ENCODE measurements around the gene ERO1A. TPM values are rescaled to one million over a fixed set of nuclear protein-coding genes. Genes with fewer than 3 reads are reported as not detected.

Gene ERO1A
- total RNA-seq, 1 experiment from 2014 or later = 151 TPM

GRCh38 chr14:52733824-52734223 lies 38.5 kb upstream of the ERO1A start:
- H3K79me2 ChIP-seq (ENCODE audit: low read length) = peaks cover 71% of the 10 kb centered on the region
- CTCF ChIA-PET = interaction anchor here (0.6 kb wide), 1 partner anchor 113 kb away, joined by 3 read pairs; no protein-coding TSS in a partner anchor

GRCh38 chr14:52730709-52731111 lies 35.4 kb upstream of the ERO1A start:
- no TSS peak for BruUV-seq (replicated peaks)
- H3K4me2 ChIP-seq (ENCODE audit: low read length) = peak overlapping the region; percentile 87
- no peaks in the 10 kb centered on the region for H4K20me1 ChIP-seq (ENCODE audit: low read length)
- no peaks in the 10 kb centered on the region for H3K9me3 ChIP-seq (ENCODE audit: low read length)
- DNase-seq (peak; percentile 45), ATAC-seq (no peak; the same call in 1 of the 2 replicates)
- peak overlapping the region; percentile 75 for H2AFZ ChIP-seq (ENCODE audit: low read length)
- POLR2A ChIA-PET (ENCODE audit: unreplicated experiment) = interaction anchor here (0.7 kb wide), 1 partner anchor 63 kb away, joined by 3 read pairs; no protein-coding TSS in a partner anchor
- H3K27ac ChIP-seq (ENCODE audit: low read length) = peak overlapping the region; percentile 18
- no peaks in the 10 kb centered on the region for H3K9me2 ChIP-seq (replicated peaks; ENCODE audit: low read length)
- H3K79me2 ChIP-seq (ENCODE audit: low read length) = peaks cover 47% of the 10 kb centered on the region
- H3K27me3 ChIP-seq (ENCODE audit: low read length) = no peaks in the 10 kb centered on the region
- H3F3A ChIP-seq (ENCODE audit: low read length, unreplicated experiment) = no peaks in the 10 kb centered on the region
- CTCF ChIA-PET = no interaction called here
- peaks cover 14% of the 10 kb centered on the region for H3K36me3 ChIP-seq (ENCODE audit: low read depth, low read length)
- no peaks in the 10 kb centered on the region; the same call in 1 of the 2 replicates for H3K4me1 ChIP-seq (ENCODE audit: insufficient read depth, low read length)
- TF ChIP-seq EZH2phosphoT487 (IDR thresholded peaks at IDR 0.05; ENCODE audit: borderline replicate concordance, low read length) (no peak), CTCF (conservative IDR thresholded peaks at IDR 0.05; ENCODE audit: low read depth, low read length) (no peak), EZH2 (IDR thresholded peaks at IDR 0.05; ENCODE audit: low read length, unreplicated experiment) (no peak)
- peak overlapping the region; percentile 80 for H3K4me3 ChIP-seq (ENCODE audit: low read length)
- H3K9ac ChIP-seq (ENCODE audit: low read length) = peak overlapping the region; percentile 89
- intact Hi-C loops (cut with micrococcal nuclease) = loop anchor here (1.0 to 2.0 kb wide), 3 partner anchors 39 to 221 kb away; partner anchors contain the start of genes FERMT2 and GNPNAT1

More at GRCh38 chr14:52733824-52734223, 38.5 kb upstream of the ERO1A start:
- DNase-seq = no peak
- Histone ChIP-seq H3K9me2 (replicated peaks; ENCODE audit: low read length) (no peaks in the 10 kb centered on the region), H3K9me3 (ENCODE audit: low read length) (no peaks in the 10 kb centered on the region), H3K4me2 (ENCODE audit: low read length) (no peak overlapping the region), H3K4me3 (ENCODE audit: low read length) (no peak overlapping the region), H3K27ac (ENCODE audit: low read length) (no peak overlapping the region), H3K9ac (ENCODE audit: low read length) (no peak overlapping the region), H3K4me1 (ENCODE audit: insufficient read depth, low read length) (no peaks in the 10 kb centered on the region; the same call in 1 of the 2 replicates), H2AFZ (ENCODE audit: low read length) (no peak overlapping the region), H3K27me3 (ENCODE audit: low read length) (no peaks in the 10 kb centered on the region), H4K20me1 (ENCODE audit: low read length) (no peaks in the 10 kb centered on the region), H3K36me3 (ENCODE audit: low read depth, low read length) (no peaks in the 10 kb centered on the region), H3F3A (ENCODE audit: low read length, unreplicated experiment) (no peaks in the 10 kb centered on the region)
- POLR2A ChIA-PET (ENCODE audit: unreplicated experiment) = no interaction called here
- TF ChIP-seq EZH2phosphoT487 (IDR thresholded peaks at IDR 0.05; ENCODE audit: borderline replicate concordance, low read length) (no peak), EZH2 (IDR thresholded peaks at IDR 0.05; ENCODE audit: low read length, unreplicated experiment) (no peak), CTCF (conservative IDR thresholded peaks at IDR 0.05; ENCODE audit: low read depth, low read length) (no peak)
- no TSS peak for BruUV-seq (replicated peaks)
- ATAC-seq = no peak
- intact Hi-C loops (cut with micrococcal nuclease) = no loop called here

All from PC-3 (cell line).